NCI-H69 (cell line): Measurements from ENCODE around the gene HIVEP2.

Source experiments
- DNase-seq: peaks from one replicate; lab custom pipeline; 2025; lab: John Stamatoyannopoulos, UW

HIVEP2 gene

GRCh38 chr6:142914937-142915697 is 29.9 kb downstream of the HIVEP2 start:
- no peak for DNase-seq

GRCh38 chr6:142914369-142914768 is 30.6 kb downstream of the HIVEP2 start:
- no peak for DNase-seq

GRCh38 chr6:142913511-142914047 is 31.4 kb downstream of the HIVEP2 start:
- no peak for DNase-seq

- no peak for DNase-seq
These were observed 31.9 kb downstream of the HIVEP2 start for GRCh38 chr6:142913036-142913510.

GRCh38 chr6:142912125-142912524 is 32.9 kb downstream of the HIVEP2 start:
- DNase-seq: no peak

- DNase-seq: no peak
These were observed 33.5 kb downstream of the HIVEP2 start for GRCh38 chr6:142911430-142911829.

GRCh38 chr6:142909686-142910085 is 35.3 kb downstream of the HIVEP2 start:
- DNase-seq: no peak

GRCh38 chr6:142908235-142908634 is 36.7 kb downstream of the HIVEP2 start:
- DNase-seq: no peak

- DNase-seq: no peak
These were observed 37.4 kb downstream of the HIVEP2 start for GRCh38 chr6:142907544-142907943.

- no peak for DNase-seq
These were observed 38.0 kb downstream of the HIVEP2 start for GRCh38 chr6:142906945-142907470.

GRCh38 chr6:142903812-142904211 is 41.2 kb downstream of the HIVEP2 start:
- DNase-seq: no peak

- no peak for DNase-seq
These were observed 42.3 kb downstream of the HIVEP2 start for GRCh38 chr6:142902636-142903053.

- DNase-seq: no peak
These were observed 43.4 kb downstream of the HIVEP2 start for GRCh38 chr6:142901611-142902010.

- DNase-seq: no peak
These were observed 44.6 kb downstream of the HIVEP2 start for GRCh38 chr6:142900227-142900971.

- DNase-seq: no peak
These were observed 45.8 kb downstream of the HIVEP2 start for GRCh38 chr6:142898927-142899895.

GRCh38 chr6:142897659-142898058 is 47.3 kb downstream of the HIVEP2 start:
- no peak for DNase-seq

- no peak for DNase-seq
These were observed 48.2 kb downstream of the HIVEP2 start for GRCh38 chr6:142896732-142897131.

GRCh38 chr6:142893088-142893487 is 51.9 kb downstream of the HIVEP2 start:
- no peak for DNase-seq

GRCh38 chr6:142892254-142893021 is 52.5 kb downstream of the HIVEP2 start:
- DNase-seq: no peak

- DNase-seq: no peak
These were observed 53.5 kb downstream of the HIVEP2 start for GRCh38 chr6:142891454-142891853.

- no peak for DNase-seq
These were observed 56.5 kb downstream of the HIVEP2 start for GRCh38 chr6:142888456-142888855.
